GM18505 (cell line): ENCODE data around the gene TRAF6.

Experiments used
- ATAC-seq: cut with Tn5 transposase; IDR thresholded peaks from one replicate; pipeline ENCODE4 v1.9.1; 2021; ENCODE audit not compliant: unreplicated experiment
- POLR2A ChIP-seq: IDR thresholded peaks from 4 replicates; pipeline ENCODE4 v1.6.1; 2011; ENCODE audit warnings: borderline replicate concordance; ENCODE audit not compliant: insufficient read depth, insufficient read length; ENCODE audit errors: extremely low read depth

The TRAF6 gene

DNA sequence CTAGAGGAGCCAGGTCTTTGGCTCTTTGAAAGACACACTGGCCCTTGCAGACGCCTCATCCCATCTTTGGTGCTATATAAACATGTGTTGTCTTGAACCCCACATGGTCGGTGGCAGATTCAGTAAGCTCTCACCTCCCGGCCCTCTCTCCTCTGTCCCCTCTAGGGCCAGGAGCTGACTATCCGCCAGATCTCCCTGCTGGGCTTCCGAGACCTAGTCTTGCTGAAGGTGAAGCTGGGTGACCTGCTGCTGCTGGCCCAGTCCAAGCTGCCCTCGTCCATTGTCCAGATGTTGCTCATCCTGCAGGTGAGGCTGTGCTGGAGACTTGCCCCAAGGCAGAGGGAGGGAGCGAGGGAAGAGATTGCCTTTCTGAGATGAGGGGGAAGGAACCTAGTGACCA lies 63.9 kb downstream of the TRAF6 start:
- no peak for ATAC-seq
- no peak for TF ChIP-seq POLR2A

DNA sequence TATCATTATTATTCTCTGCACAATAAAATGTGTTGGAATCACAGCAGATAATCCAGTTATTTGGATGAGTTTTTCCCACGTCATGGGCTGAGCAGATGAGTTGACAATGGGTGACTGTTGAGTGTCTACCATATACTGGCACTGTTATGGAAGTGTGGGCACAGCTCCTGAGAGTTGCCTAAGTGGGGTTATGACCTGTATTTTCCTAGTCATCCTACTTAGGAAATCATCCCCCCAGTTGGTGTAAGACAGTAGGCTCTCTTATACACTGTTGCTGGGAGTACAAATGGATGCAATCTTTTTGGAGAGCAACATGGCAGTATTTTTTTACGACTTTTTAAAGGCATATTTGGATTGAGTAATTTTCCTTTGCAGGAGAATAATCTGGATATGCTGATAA lies 66.4 kb downstream of the TRAF6 start:
- TF ChIP-seq POLR2A, result no peak

DNA sequence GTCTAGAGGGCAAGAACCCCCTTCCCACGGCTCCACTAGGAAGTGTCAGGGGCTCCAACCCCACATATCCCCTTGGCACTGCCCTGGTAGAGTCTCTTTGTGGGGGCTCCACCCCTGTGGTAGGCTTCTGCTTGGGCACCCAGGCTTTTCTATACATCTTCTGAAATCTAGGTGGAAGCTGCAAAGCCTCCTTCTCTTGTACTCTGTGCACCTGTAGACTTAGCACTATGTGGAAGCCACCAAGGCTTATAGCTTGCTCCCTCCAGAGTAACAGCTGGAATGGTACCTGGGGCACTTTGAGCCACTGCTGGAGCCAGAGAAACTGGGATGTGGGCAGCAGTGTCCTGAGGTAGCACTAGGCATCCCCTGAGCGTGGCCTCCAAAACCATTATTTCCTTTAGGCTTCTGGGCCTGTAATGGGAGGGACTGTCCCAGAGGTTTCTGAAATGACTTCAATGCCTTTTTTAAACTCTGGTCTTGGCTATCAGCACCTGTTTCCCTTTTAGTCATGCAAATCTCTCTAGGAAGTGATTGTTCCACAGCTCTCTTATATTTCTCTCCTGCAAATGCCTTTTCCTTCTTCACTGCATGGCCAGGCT lies 68.4 kb downstream of the TRAF6 start:
- no peak for TF ChIP-seq POLR2A
- ATAC-seq, result peak; percentile 96

More for the DNA sequence above, 66.4 kb downstream of the TRAF6 start:
- no peak for ATAC-seq

- ATAC-seq, result no peak
- no peak for TF ChIP-seq POLR2A
These were observed 71.9 kb downstream of the TRAF6 start for GRCh38 chr11:36438126-36438525.

DNA sequence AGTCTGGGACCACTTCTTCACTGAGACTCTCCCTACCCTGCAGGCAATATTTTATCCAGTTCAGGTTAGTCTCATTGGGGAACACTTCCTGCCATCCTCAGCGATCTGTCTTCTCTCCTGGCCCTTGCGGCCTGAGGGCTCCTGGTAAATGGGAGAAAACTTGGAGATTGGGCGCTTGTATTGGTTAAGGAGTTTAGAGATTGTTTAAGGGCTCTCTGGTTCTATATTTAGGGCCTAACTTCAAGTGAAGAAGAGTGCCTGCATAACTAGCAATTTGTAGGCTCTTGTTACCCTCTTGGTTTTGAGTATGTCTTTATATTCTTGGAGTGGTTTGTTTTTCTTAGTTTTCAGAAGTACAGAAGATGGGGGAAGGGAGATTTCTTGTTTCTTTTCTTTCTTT lies 72.7 kb downstream of the TRAF6 start:
- no peak for TF ChIP-seq POLR2A
- ATAC-seq, result no peak
